ENCODE results near the gene CDKL1.

DNA sequence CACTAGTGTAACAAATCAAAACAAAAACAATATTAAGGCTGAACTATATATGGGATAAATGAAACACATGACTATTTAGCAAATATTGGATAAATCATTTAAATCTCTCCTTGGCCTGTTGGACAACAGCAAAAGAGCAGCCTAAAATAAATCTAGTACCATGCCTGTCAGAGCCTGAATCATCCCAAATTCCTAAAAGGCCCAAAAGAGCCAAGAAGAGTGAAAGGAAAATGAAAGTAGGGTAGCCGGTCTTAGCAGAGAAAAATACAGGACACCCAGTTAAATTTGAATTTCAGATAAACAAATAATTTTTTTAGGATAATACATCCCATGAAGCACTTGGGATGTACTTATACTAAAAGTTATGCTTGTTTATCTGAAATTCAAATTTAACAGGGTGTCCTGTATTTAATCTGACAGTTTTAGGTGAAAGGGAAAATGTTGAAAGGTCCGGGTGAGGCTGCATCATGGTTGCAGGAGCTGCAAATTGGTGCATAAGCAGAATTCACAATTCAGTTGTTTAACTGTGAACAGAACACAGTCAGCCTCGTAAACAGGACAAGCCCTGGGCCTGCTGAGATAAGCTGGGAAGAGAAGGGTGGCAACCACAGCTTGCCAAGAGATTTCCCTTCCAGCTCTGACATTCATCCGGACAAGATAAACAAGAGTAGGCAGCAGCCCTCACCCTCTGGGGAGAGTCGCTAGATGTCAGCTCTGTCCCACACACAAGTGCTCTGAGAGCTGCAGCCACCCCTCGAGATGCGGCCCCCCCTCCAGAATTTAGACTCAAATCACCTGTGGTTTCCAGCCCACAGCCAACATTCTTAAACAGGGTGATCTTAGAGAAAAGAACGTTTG is 54.2 kb downstream of the CDKL1 start:
- TF ChIP-seq POLR2AphosphoS5 (IDR thresholded peaks at IDR 0.05; ENCODE audit: low read depth, low read length) = no peak
- no peak for TF ChIP-seq POLR2A (IDR thresholded peaks at IDR 0.05; ENCODE audit: low read depth, low read length)
- no peak for TF ChIP-seq TAF1 (IDR thresholded peaks at IDR 0.05; ENCODE audit: low read depth, low read length)
- no peak for TF ChIP-seq SPI1 (IDR thresholded peaks at IDR 0.05; ENCODE audit: low read depth, low read length)

All from GM12891 (cell line).